IMR-90 (cell line): ENCODE measurements around the gene OR8B4. TPM values are rescaled to one million over a fixed set of nuclear protein-coding genes. Genes with fewer than 3 reads are reported as not detected.

Source experiments
- ATAC-seq: fragments of 200-7000 bp; cut with Tn5 transposase; 2 replicates; pipeline ENCODE4 v1.9.1; 2020; ENCODE audit warnings: low read depth, mild to moderate bottlenecking, moderate library complexity
- BruUV-seq: library from RNA; stranded (reverse); fragments of 400-500 nt; replicated peaks from 2 replicates; lab custom pipeline; 2021; lab: Mats Ljungman, UMichigan
- CTCF ChIA-PET: fragments of 300-600 bp; formaldehyde crosslinking; extraction: SDS; loops from one replicate; lab custom pipeline; 2021; ENCODE audit warnings: antibody characterized with exemption; lab: Yijun Ruan, JAX
- POLR2A ChIA-PET: fragments of 300-600 bp; sonication (Branson Sonifier 250); formaldehyde crosslinking; loops from one replicate; lab custom pipeline; 2022; ENCODE audit warnings: antibody characterized with exemption; ENCODE audit not compliant: unreplicated experiment; lab: Charles Lee
- DNase-seq: peaks from one replicate; pipeline ENCODE4 v3.0.0; 2013
- H2AFZ ChIP-seq: replicated peaks from 2 replicates; pipeline ENCODE3; 2013; ENCODE audit warnings: low read length, mild to moderate bottlenecking; ENCODE audit not compliant: poor library complexity
- H2AK5ac ChIP-seq: 2 replicates; pipeline ENCODE4 v1.6.1; 2013; ENCODE audit warnings: low read depth, low read length, inconsistent platforms
- H2AK9ac ChIP-seq: replicated peaks from 2 replicates; pipeline ENCODE3; 2013; ENCODE audit warnings: mild to moderate bottlenecking, low read depth, low read length, moderate library complexity; ENCODE audit not compliant: poor library complexity
- H2BK120ac ChIP-seq: 2 replicates; pipeline ENCODE4 v1.6.1; 2013; ENCODE audit warnings: low read depth, low read length, inconsistent platforms
- H2BK15ac ChIP-seq: 3 replicates; pipeline ENCODE4 v1.6.1; 2013; ENCODE audit warnings: low read depth, low read length, inconsistent platforms
- H2BK20ac ChIP-seq: 2 replicates; pipeline ENCODE4 v1.6.1; 2013; ENCODE audit warnings: low read depth, mild to moderate bottlenecking, inconsistent platforms, low read length, moderate library complexity
- H2BK5ac ChIP-seq: 2 replicates; pipeline ENCODE4 v1.6.1; 2013; ENCODE audit warnings: mild to moderate bottlenecking, low read depth, low read length, inconsistent platforms; ENCODE audit not compliant: poor library complexity, severe bottlenecking
- H3K14ac ChIP-seq: replicated peaks from 2 replicates; pipeline ENCODE4 v1.6.1; 2013; ENCODE audit warnings: low read depth, low read length, inconsistent platforms
- H3K18ac ChIP-seq: 2 replicates; pipeline ENCODE4 v1.6.1; 2013; ENCODE audit warnings: low read depth, low read length, control low read depth
- H3K23ac ChIP-seq: 2 replicates; pipeline ENCODE4 v1.6.1; 2013; ENCODE audit warnings: low read depth, low read length, inconsistent platforms
- H3K27ac ChIP-seq: 2 replicates; pipeline ENCODE4 v1.5.1; 2013; ENCODE audit warnings: mild to moderate bottlenecking, control low read depth, low read length; ENCODE audit not compliant: insufficient read depth
- H3K27me3 ChIP-seq: 2 replicates; pipeline ENCODE4 v1.6.1; 2013; ENCODE audit warnings: low read length; ENCODE audit not compliant: control insufficient read depth, insufficient read depth
- H3K36me3 ChIP-seq: 2 replicates; pipeline ENCODE4 v1.6.1; 2013; ENCODE audit warnings: low read length, mixed read lengths; ENCODE audit not compliant: control insufficient read depth, insufficient read depth
- H3K4ac ChIP-seq: 2 replicates; pipeline ENCODE4 v1.6.1; 2013; ENCODE audit warnings: low read depth, low read length, inconsistent platforms
- H3K4me1 ChIP-seq: 2 replicates; pipeline ENCODE4 v1.6.1; 2013; ENCODE audit warnings: low read length, mixed read lengths; ENCODE audit not compliant: control insufficient read depth, insufficient read depth
- H3K4me2 ChIP-seq: 2 replicates; pipeline ENCODE4 v1.6.1; 2013; ENCODE audit warnings: low read depth, mild to moderate bottlenecking, control low read depth, low read length, moderate library complexity
- H3K4me3 ChIP-seq: 2 replicates; pipeline ENCODE4 v1.5.1; 2013; ENCODE audit warnings: low read depth, mild to moderate bottlenecking, control low read depth, low read length, moderate library complexity; ENCODE audit not compliant: insufficient read depth
- H3K56ac ChIP-seq: 2 replicates; pipeline ENCODE4 v1.6.1; 2013; ENCODE audit warnings: low read length, inconsistent platforms; ENCODE audit not compliant: insufficient read depth; ENCODE audit errors: extremely low read depth
- H3K79me1 ChIP-seq, 2 experiments: 2 replicates each; pipeline ENCODE4 v1.6.1; 2013; ENCODE audit warnings: low read length in 2 of 2, inconsistent platforms in 1 of 2, low read depth in 1 of 2
- H3K9ac ChIP-seq: 2 replicates; pipeline ENCODE4 v1.6.1; 2013; ENCODE audit warnings: low read depth, low read length, control low read depth
- H3K9me1 ChIP-seq: 2 replicates; pipeline ENCODE4 v1.6.1; 2013; ENCODE audit warnings: low read length, inconsistent platforms; ENCODE audit not compliant: insufficient read depth
- H3K9me3 ChIP-seq: 2 replicates; pipeline ENCODE4 v1.6.1; 2013; ENCODE audit warnings: low read length; ENCODE audit not compliant: control insufficient read depth, insufficient read depth
- H4K20me1 ChIP-seq: 2 replicates; pipeline ENCODE4 v1.6.1; 2013; ENCODE audit warnings: low read length, inconsistent platforms; ENCODE audit not compliant: insufficient read depth
- H4K5ac ChIP-seq: 2 replicates; pipeline ENCODE4 v1.6.1; 2013; ENCODE audit warnings: mild to moderate bottlenecking, low read depth, low read length, control low read depth
- H4K8ac ChIP-seq, 2 experiments: 2 replicates each; pipeline ENCODE4 v1.6.1; 2013; ENCODE audit warnings: low read depth in 2 of 2, low read length in 2 of 2, control low read depth in 1 of 2, inconsistent platforms in 1 of 2
- H4K91ac ChIP-seq: 2 replicates; pipeline ENCODE4 v1.6.1; 2013; ENCODE audit warnings: low read depth, low read length, inconsistent platforms; ENCODE audit not compliant: insufficient read depth
- BHLHE40 ChIP-seq: fragments of 150-350 bp; IDR thresholded peaks from 2 replicates; pipeline ENCODE4 v1.6.1; 2016; ENCODE audit warnings: mild to moderate bottlenecking, low read depth, low read length
- CEBPB ChIP-seq: IDR thresholded peaks from 2 replicates; pipeline ENCODE4 v1.6.1; 2012; ENCODE audit warnings: low read depth, low read length, improper control_type of control experiment
- CHD1 ChIP-seq: IDR thresholded peaks from 2 replicates; pipeline ENCODE4 v1.6.1; 2012; ENCODE audit warnings: low read depth, low read length, improper control_type of control experiment
- ELK1 ChIP-seq: fragments of 150-350 bp; IDR thresholded peaks from 2 replicates; pipeline ENCODE4 v1.6.1; 2016; ENCODE audit warnings: low read depth, mild to moderate bottlenecking, low read length, moderate library complexity, borderline replicate concordance
- FOS ChIP-seq: fragments of 150-350 bp; IDR thresholded peaks from 2 replicates; pipeline ENCODE4 v1.6.1; 2016; ENCODE audit warnings: low read depth, low read length
- MAFK ChIP-seq: IDR thresholded peaks from 2 replicates; pipeline ENCODE4 v1.6.1; 2012; ENCODE audit warnings: low read depth, low read length, improper control_type of control experiment
- MAZ ChIP-seq: IDR thresholded peaks from 2 replicates; pipeline ENCODE4 v1.6.1; 2012; ENCODE audit warnings: low read depth, mild to moderate bottlenecking, low read length, improper control_type of control experiment, moderate library complexity, borderline replicate concordance
- POLR2A ChIP-seq: IDR thresholded peaks from 2 replicates; pipeline ENCODE4 v1.6.1; 2012; ENCODE audit warnings: mild to moderate bottlenecking, low read depth, low read length
- RCOR1 ChIP-seq: IDR thresholded peaks from 2 replicates; pipeline ENCODE4 v1.6.1; 2012; ENCODE audit warnings: mild to moderate bottlenecking, low read length, improper control_type of control experiment; ENCODE audit not compliant: insufficient replicate concordance
- RFX5 ChIP-seq: IDR thresholded peaks from 2 replicates; pipeline ENCODE4 v1.8.0; 2012; ENCODE audit warnings: low read depth, mild to moderate bottlenecking, low read length, moderate library complexity
- USF2 ChIP-seq: fragments of 150-350 bp; IDR thresholded peaks from 2 replicates; pipeline ENCODE4 v1.6.1; 2017; ENCODE audit warnings: mild to moderate bottlenecking, antibody characterized with exemption, low read length, low read depth
- WGBS, 2 experiments: methylation state at CpG; one replicate each; pipeline versions ENCODE4 v1.1.5 to v1.1.7; 2013; ENCODE audit warnings: missing lambda C conversion rate in 2 of 2; ENCODE audit not compliant: insufficient read length in 1 of 2; ENCODE audit errors: extremely low coverage in 2 of 2; 5-methylcytosine and 5-hydroxymethylcytosine counted together
- dilution Hi-C: fragments of 300-500 bp; cut with HindIII; formaldehyde crosslinking; loops from one replicate; pipeline ENCODE4 v1.14.3; 2018; ENCODE audit warnings: low sequenced_read_pairs; ENCODE audit not compliant: unreplicated experiment
- in situ Hi-C: fragments of 300-500 bp; cut with MboI; formaldehyde crosslinking; loops from 3 replicates; pipeline ENCODE4 v1.14.3; 2019; ENCODE audit warnings: low sequenced_read_pairs, inconsistent platforms, mixed read lengths
- intact Hi-C: fragments of 100-400 bp; cut with micrococcal nuclease; formaldehyde crosslinking; loops from 2 replicates; pipeline ENCODE4 v1.10.0; 2022
- polyA plus RNA-seq, 3 experiments: library from polyadenylated mRNA; depleted of rRNA; stranded (reverse); fragments of >200 nt; gene quantifications; 2 replicates each; pipeline ENCODE4 v1.2.3, GENCODE V29; 2012; ENCODE audit warnings: low replicate concordance in 1 of 3
- total RNA-seq: library from RNA; depleted of rRNA; stranded (reverse); fragments of >200 nt; gene quantifications from 2 replicates; pipeline ENCODE4 v1.2.3, GENCODE V29; 2012

OR8B4 gene
- total and polyA plus RNA-seq, 2 of the 4 experiments (the other 2 are of a cell fraction), result not detected

GRCh38 chr11:124460459-124460858 is 35.8 kb upstream of the OR8B4 start:
- no peaks in the 10 kb centered on the region for H3K79me1 ChIP-seq
- H3K9me1 ChIP-seq, result no peaks in the 10 kb centered on the region
- H3K27me3 ChIP-seq, result 0 out of 2 replicates have a peak, but pooled peaks cover 1% of the 10 kb centered on the region
- no peak overlapping the region for H2BK5ac ChIP-seq
- no peak overlapping the region for H2AK5ac ChIP-seq
- H3K23ac ChIP-seq, result no peak overlapping the region
- H3K9ac ChIP-seq, result no peak overlapping the region
- no peak overlapping the region for H2BK120ac ChIP-seq
- H3K4me2 ChIP-seq, result no peak overlapping the region
- H3K4me3 ChIP-seq, result no peak overlapping the region
- H2BK15ac ChIP-seq, result no peak overlapping the region
- no peak overlapping the region for H4K5ac ChIP-seq
- no peak overlapping the region for H3K14ac ChIP-seq
- no CpG with 5 or more reads among the region's 1 CpG for WGBS, 2 experiments
- H3K9me3 ChIP-seq, result no peaks in the 10 kb centered on the region
- no peak overlapping the region for H2AK9ac ChIP-seq
- intact Hi-C loops, result no loop called here
- no peaks in the 10 kb centered on the region for H3K4me1 ChIP-seq
- H2AFZ ChIP-seq, result no peak overlapping the region
- H3K27ac ChIP-seq, result no peak overlapping the region
- no peaks in the 10 kb centered on the region for H3K36me3 ChIP-seq
- POLR2A ChIA-PET, result no interaction called here
- no peak overlapping the region for H3K56ac ChIP-seq
- H4K8ac ChIP-seq, result no peak overlapping the region
- no peak overlapping the region for H3K18ac ChIP-seq
- BruUV-seq, result no TSS peak
- H4K20me1 ChIP-seq, result no peaks in the 10 kb centered on the region
- H4K91ac ChIP-seq, result no peak overlapping the region
- TF ChIP-seq MAFK, result no peak
- TF ChIP-seq POLR2A, result no peak
- no peak for TF ChIP-seq ELK1
- no peak for TF ChIP-seq RCOR1
- TF ChIP-seq USF2, result no peak
- TF ChIP-seq CEBPB, result no peak
- TF ChIP-seq MAZ, result no peak
- no peak for TF ChIP-seq FOS
- TF ChIP-seq RFX5, result no peak
- TF ChIP-seq BHLHE40, result no peak
- TF ChIP-seq CHD1, result no peak
- no peak overlapping the region for H2BK20ac ChIP-seq
- CTCF ChIA-PET, result no interaction called here
- DNase-seq (no peak), ATAC-seq (no peak)
- no peak overlapping the region for H3K4ac ChIP-seq
- in situ Hi-C loops, result no loop called here
- dilution Hi-C loops, result no loop called here
